Inflammatory macrophage treated with lipopolysaccharide for 1 hour (primary cell): ENCODE measurements around the gene LRP11.
"Not testable (repeated sequence)": the region's sequence is repeated elsewhere in the genome, so short reads cannot be mapped to it uniquely, and the experiment has no call there.

Source experiments
- DNase-seq, 2 donors: peaks; one replicate each; pipeline ENCODE4 v3.0.0-alpha.2; 2020 to 2022

LRP11 gene, protein sequence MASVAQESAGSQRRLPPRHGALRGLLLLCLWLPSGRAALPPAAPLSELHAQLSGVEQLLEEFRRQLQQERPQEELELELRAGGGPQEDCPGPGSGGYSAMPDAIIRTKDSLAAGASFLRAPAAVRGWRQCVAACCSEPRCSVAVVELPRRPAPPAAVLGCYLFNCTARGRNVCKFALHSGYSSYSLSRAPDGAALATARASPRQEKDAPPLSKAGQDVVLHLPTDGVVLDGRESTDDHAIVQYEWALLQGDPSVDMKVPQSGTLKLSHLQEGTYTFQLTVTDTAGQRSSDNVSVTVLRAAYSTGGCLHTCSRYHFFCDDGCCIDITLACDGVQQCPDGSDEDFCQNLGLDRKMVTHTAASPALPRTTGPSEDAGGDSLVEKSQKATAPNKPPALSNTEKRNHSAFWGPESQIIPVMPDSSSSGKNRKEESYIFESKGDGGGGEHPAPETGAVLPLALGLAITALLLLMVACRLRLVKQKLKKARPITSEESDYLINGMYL

DNA sequence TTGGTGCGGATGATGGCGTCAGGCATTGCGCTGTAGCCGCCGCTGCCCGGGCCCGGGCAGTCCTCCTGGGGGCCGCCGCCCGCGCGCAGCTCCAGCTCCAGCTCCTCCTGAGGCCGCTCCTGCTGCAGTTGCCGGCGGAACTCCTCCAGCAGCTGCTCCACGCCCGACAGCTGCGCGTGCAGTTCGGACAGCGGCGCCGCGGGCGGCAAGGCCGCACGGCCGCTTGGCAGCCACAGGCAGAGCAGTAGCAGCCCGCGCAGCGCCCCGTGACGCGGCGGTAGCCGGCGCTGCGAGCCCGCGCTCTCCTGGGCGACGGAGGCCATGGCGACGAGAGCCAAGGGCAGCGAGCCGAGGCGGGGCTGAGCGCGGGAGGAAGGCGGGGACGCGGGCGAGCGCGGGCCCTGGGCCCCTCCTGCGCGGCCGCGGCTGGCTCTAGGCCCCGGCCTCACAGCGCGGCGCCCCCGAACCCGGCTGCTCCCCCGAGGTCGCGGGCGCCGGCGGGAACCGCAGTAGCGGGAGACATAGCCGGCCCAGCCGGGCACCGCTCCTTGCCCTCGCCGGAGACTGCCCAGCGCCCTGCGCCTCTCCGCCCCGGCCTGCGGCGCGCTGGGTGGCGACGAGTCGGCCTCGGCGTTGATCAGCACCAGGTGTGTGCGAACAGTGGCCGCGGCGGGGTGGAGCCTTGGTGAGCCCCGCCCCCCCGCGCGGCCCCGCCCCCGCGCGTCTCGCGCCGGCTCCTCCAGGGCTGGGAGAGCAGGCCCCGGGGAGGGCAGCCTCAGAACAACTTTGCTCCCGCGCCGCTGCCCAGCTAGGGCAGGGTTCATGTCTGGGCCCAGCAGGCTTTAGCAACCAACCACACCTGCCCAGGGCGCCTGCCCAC lies at the start of gene LRP11:
TSS of gene LRP11 (minus strand) at position 662 of the 880 bp plus-strand sequence. CDS start at position 323, 339 bp downstream.
- peak; percentile 57 to 66 for DNase-seq

DNA sequence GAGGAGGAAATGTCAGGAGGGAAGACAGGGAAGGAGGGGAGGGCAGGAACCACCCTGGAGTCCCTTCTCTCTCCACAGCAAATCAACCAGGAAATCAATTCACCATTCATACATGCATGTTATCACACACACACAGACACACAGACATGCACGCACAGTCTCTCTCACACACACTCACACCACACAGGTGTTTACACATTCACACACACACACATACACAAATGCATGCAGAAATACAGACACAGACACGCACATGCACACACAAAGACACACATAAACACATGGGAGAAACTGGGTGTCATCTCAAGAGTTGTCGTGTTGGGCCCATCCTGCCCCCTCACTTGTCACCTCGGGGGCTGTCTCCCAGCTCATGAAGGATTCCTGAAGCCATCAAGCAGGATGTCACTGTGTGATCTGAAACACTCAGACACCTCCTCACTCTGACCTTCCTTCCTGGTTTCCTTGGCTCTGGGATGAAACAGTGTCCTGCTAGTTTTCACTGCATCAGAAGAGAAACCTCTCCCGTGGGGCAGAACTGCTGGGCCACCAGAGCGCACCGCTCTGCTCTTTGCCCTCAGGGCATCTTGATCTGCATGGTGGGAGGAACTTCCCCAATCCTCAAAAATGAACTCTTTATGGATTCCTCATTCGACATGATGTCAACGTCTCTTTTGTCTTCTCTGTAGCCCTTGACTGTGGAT lies 49.5 kb upstream of the LRP11 start:
- DNase-seq = no peak

DNA sequence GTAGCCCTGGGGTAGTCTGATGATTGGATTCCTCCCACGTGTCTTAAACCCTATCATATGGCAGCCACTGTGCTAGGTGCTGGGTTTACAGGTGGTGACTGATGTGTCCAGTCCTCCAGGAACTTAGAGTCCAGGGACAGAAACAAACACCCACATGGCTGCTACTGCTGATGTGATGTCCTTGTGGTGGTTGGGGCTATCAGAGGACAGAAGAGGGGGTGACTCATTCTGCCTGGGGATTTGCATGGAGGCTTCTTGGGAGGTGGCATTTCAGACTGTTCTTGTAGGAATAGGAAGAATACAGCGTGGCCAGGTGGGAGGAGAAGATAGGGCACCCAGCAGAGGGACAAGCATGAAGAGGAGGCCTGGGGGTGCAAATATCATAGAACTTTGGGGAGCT lies 48.9 kb upstream of the LRP11 start:
- no peak for DNase-seq

DNA sequence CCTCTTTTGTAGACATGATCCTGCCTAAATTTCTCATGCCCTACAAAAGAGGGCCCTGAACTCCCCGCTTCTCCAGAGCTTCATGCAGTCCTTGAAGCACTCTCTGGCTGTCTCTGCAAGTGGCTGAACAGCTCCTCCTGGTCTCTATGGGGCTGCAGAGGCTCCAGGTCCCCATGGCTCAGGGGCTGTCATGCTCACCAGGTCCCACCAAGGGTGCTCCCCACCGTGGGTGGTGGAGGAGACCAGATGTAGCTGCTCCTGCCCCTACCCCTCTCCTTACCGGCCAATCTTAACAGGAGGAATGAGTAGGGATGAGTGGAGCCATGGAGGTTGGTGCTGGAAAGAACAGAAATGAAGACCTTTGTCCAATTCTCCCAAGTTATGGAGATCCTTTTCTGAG lies 48.5 kb upstream of the LRP11 start:
- not testable (repeated sequence) for DNase-seq

DNA sequence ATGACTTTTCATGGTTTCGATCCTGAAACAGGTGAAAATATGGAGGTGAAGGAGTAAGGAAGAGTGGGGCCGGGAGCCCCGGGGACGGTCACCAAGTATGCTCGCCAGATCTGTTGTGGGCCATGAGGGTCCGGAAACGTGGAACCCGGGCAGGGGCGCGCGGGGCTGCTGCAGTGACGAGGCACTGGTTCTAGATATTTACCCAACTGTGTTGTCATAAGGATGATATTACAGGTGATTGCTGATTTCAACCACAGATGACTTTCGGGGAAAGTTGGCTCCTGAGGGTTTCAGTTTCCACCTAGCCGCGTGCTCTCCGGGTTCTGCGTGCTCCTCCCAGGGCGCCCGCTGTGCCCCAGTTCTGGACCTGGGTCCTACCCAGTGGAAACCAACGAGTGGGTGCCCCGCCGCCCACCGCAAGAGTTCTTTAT lies 46.6 kb upstream of the LRP11 start:
- no peak for DNase-seq

DNA sequence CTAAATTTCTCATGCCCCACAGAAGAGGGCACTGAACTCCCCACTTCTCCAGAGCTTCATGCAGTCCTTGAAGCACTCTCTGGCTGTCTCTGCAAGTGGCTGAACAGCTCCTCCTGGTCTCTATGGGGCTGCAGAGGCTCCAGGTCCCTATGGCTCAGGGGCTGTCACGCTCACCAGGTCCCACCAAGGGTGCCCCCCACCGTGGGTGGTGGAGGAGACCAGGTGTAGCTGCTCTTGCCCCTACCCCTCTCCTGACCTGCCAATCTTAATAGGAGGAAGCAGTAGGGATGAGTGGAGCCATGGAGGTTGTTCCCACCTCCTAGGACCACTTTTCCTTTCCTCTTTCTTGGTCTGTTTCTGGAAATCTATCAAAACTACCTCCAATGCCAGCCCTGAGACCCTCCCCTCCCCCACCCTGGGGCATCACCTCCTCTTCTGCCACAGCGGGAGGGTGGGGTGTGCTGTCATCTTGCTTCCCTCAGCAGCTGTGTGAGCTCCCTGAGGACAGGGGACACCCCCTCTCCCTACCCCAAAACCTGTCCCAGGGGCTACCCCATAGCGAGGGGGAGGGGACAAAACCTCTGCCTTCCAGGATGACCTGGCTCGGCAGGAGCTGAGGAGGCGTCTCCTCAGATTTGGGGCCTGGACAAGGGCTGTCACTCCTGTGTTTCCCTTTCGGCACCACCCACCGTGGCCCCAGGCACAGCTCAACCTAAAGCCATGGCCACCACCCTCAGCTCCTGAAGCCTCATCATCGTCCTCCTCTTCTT lies 45.7 kb upstream of the LRP11 start:
- no peak for DNase-seq

DNA sequence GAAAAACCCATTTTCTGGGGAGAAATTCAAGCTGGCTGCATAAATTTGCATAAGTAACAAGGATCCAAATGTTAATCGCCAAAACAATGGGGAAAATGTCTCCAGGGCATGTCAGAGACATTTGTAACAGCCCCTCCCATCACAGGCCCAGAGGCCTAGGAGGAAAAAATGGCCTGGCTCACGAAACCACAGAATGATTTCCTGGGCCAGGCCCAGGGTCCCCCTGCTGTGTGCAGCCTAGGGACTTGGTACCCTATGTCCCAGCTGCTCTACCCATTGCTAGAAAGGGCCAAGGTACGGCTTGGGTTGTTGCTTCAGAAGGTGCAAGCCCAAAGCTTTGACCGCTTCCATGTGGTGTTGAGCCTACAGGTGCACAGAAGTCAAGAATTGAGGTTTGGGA lies 44.3 kb upstream of the LRP11 start:
- not testable (repeated sequence) for DNase-seq

DNA sequence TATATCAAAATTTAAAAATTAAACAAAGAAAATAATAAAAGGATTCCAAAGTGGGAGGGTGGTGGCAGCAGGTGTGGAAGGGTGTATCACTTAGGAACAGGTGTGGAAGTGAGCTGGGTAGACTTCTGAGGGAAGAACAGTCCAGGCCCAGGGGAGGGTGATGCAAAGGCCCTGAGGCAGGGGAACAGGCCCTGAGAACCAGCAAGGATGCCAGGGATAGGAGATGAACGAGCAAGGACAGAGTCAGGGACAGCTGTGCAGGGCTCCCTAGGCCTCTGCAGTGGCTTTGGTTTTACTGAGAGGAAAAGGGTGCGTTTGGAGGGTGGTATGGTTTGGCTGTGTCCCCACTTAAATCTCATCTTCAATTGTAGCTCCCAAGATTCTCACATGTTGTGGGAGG lies 43.2 kb upstream of the LRP11 start:
- DNase-seq = no peak

DNA sequence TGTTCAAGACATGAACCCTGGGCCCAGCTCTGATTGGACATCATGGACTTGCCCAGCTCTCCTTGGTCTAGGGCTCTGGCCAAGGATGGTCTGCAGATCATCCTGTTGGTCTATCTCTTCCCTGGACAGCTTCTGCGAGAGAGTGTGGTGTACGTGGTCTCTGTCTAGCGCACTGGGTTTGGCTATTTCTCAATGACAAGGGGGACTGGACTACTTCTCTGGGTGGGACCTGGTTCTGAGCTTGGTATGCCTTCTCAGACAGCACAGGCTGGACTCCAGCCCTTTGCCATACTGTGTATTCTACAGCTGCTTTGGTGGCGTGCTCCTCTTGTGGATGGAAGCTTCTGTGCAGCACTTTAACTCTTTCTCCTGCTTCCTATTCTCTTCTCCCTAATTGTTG lies 42.2 kb upstream of the LRP11 start:
- no peak for DNase-seq

DNA sequence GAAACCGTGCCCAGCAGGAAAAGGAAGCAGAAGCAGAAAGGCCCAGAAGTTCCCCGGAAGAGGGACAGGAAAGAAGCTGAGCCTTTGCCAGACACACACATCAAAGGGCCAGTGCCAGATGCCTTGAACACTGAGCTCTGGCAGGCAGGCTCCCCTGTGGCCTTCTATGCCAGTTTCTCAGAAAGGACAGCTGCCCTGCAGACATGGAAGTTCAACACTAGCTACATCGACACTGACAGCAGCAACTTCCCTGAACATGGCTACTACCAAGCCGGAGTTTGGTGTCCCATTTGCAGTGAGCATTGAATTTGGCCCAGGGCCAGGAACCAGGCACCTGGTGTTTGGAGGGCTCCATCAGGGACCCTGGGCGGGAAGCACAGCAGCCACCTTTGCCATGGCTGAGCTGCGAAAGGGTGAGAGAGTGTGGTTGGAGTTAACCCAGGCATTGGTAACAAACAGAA lies 41.8 kb upstream of the LRP11 start:
- DNase-seq = no peak

DNA sequence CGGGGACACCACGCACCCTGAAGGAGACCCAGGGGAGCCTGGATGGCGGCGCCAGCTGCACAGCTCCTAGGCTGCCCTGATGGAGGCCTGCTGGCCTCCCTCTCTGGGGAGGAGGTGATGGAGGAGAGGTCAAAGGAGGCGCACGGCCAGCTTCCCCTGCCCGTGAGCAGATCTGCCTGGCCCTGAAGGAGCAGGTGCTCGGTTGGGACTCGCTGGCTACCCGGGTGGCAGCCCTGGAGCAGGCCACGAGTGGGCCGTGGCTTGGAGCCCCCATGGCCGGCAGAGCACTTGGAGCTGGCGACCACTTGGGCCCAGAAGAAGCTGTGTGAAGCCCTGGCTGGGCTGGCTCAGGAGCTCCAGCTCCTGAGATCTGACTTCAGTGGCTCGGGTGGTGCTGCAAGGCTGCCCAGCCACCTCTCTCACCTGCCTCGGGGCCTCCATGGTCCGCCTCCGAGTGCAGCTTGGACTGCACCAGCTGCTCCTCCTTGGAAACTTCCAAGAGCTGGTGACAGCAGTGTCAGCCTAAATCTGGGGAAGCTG lies 41.3 kb upstream of the LRP11 start:
- DNase-seq = no peak

DNA sequence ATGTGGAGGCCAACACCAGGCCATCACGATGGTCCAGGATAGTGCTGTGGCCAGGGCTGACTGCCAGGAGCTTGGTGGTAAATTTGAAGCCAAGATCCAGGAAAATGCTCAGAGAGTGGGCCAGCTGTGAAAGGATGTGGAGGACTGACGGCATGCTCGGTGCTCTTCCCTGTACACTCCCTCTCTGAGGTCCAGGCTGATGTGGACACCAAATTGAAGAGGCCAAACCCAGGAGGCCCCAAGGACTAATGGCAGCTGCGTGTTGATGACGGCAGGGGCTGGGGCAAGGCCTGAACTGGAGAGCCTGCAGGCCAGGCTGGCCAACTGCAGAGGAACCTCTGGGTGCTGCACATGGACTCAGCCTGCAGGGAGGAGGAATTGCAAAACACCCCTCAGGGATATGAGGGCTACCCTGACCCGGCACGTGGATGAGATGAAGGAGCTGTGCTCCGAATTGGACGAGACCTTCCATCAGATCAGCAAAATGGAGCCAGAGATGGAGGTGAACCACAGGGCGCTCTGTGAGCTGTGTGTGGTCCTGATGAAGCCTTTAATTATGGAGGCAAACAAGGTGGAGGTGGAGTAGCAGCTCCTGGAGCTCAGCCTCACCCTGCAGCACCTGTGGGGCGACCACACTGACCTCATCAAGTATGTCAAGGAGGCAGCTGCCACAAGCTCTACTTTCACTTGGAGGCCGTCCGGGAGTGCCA lies 40.7 kb upstream of the LRP11 start:
- no peak for DNase-seq

DNA sequence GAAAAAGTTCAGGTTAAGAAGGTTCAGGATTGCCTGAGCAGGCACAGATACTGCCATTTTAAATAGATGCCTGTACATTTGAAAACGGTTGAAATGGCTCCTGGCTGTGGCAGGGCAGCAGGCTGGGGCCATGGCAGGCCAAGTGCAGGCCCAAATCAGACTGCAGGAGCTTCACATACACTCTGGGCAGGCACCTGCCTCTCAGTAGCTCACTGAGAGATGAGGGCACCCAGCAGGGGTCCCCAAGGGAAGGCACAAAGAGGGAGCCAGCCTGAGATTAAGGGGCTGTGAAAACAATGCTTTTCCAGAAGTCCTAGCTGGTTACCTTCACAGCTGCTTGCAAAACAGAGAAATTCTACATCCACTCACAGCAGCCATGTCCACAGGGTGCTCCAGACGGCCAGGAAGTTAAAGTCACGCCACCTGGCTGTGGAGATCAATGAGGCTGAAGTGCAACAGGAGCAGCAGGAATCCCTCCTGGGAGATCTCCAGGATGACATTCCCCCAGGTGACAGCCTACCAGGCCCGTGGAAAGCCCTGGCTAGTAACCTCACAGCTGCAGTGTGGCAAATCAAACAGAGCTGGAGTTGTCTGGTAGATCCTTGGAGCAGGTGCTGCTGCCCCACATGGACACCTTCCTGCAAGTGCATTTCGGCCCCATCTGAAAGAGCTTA lies 39.9 kb upstream of the LRP11 start:
- no peak for DNase-seq

DNA sequence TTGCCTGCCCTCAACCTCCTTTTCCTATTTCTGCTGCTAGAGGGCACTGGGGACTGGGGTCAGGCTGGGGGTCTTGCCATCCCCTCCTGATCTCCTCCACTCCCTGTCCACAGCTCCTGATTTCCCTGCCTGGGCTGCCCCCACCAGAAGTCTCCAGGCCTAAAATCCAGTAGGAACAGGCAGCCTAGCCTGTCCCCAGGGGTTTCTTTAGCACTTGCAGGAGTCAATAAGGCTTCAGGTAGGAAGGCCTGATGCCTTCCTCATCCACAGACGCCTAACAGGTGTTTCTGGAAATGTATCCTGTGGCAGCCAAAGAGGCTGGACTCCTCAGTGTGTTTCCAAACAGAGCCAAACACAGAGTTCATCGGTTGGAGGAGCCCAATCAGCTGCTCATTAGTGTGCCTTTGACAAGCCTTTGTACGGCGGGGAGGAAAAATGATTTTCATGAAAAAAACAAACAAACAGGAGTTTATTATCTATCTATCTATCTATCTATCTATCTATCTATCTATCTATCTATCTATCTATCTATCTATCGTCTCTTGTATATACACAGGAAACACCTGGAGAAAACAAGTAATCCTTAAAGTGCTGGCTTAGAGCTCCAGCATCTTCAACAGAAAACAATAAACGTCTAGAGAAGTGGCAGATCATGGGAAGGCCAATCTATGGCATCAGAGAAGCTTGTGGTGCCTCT lies 37.4 kb upstream of the LRP11 start:
- no peak for DNase-seq

DNA sequence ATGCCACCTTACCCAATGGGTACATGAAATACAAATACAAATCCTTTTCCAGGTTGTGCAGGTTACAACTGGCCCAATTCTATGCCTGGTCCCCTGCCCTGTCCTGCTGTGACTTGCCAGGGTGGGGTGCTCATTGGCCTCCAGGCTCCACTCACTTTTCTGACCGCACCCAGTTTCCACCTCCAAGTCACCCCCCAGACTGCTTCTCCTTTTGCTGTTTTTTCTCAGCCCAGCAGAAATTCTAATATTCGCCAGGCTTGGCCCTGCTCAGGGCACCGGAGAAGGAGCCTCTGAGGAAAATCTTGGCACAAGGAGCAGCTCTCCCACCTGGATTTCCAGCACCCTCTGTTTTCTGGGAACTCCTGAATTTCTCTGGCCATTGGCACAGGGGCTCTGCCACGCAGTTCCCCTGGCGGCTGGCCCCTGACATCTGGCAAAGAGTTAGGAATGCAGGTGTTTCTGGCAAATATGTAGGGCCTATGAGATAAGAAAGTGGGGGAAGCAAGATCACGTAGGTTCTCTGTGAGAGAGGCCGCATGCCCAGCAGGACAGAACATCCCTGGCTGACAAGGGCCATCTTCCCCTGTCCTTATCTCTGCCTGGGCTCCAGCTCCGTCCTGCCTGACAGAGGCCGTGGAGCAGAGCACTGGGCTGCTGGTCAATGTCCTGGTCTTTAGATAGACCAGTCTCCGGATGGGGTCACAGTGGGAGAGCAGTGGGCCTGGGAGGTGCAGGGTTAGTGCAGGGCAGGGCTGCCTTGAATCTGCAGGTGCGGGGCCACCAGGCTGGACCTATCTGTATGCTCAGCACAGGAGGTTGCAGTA lies 36.7 kb upstream of the LRP11 start:
- no peak for DNase-seq

DNA sequence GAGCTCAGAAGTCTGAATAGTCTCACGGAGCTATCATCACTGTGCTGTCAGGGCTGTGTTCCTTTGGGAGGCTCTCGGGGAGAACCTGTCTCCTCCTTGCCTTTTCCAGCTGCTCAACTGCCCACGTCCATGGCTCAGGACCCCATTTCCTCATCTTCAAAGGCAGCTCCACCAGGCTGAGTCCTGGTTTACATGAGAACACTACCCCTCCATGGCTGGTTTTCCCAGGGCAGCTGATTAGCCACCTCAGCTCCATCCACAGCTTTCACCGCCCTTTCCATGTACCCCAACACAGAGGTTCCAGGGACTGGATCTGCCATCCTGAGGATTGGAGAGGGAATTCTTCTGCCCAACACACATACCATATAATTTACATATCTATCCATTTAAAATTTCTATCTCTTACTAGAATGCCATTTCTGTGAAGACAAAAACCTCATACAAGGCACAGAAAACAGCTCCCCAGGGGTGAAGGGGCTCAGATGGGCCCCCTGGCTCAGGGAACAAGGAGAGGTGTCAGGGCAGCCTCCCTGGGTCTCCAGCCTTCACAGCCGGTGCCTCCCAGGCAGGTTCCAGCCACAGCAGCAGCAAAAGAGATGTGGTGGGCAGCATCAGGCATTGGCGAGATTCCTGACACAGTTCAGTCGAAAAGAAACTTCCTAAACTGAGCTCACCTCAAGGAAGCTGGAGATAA lies 35.9 kb upstream of the LRP11 start:
- DNase-seq = no peak

DNA sequence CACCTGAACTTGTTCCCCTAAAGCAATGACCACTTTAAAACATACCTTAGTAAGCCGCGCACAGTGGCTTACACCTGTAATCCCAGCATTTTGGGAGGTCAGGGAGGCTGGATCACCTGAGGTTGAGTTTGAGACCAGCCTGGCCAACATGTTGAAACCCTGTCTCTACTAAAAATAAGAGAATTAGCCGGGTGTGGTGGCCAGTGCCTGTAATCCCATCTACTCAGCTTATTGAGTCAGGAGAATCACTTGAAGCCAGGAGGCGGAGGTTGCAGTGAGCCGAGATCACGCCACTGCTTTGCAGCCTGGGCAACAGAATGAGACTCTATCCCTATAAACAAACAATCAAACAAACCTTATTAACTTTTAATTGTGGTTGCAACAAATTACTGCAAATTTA lies 35.3 kb upstream of the LRP11 start:
- DNase-seq = no peak

DNA sequence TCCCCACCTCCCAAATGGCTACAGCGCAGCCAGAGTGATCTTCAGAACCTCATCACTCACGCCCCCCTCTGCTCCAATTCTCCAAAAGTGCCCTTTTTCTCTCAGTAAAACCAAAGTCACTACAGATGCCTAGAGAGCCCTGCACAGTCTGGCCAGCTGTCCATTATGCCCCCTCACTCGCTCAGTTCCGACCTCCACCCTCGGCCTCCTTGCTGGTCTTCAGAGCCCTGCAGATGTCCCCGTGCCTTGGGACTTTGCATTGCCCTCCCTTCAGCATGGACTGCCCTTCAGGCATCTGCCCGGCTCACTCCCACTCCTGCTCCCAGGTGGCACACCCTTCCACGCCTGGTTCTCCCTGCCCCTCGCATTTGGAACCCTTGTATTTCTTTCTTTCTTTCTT lies 34.8 kb upstream of the LRP11 start:
- no peak for DNase-seq
